ENCODE results near the gene EXOC3. TPM values are rescaled to one million over a fixed set of nuclear protein-coding genes. Genes with fewer than 3 reads are reported as not detected.

The EXOC3 gene
- total and polyA plus RNA-seq, 10 of the 15 experiments (the other 5 are each of a cell fraction or from before 2014, with no cell fraction given): 1.6 to 53.0 (median 27.9) TPM

DNA sequence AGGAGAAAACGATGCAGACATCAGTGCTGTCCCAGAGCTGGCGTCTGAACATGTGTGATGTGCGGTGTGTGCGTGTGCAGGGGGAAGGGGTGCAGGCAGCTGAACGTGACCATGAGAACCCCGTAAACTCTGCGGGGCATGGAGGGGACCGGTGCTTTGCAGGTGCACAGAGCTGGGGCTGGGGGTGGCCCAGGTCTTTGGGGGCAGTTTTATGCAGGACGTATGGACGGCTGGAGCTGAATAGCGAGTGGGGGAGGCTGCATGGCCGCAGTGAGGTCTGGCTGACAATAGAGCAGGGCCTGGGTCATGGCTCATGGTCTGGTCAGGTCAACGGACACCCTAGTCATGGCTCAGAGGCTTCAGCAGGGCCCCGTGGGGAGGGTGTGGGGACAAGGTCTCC, 3.3 kb upstream of the EXOC3 start:
- TF ChIP-seq POLR2A (IDR thresholded peaks at IDR 0.05; ENCODE audit: low read depth, low read length) (peak; percentile 56), RB1 (IDR thresholded peaks at IDR 0.05; ENCODE audit: borderline replicate concordance) (no peak), NR2C2 (IDR thresholded peaks at IDR 0.05; ENCODE audit: borderline replicate concordance, control insufficient read depth, insufficient read length, low read depth) (no peak), TAF1 (IDR thresholded peaks at IDR 0.05; ENCODE audit: borderline replicate concordance, low read depth, low read length) (no peak)
- DNase-seq (ENCODE audit: low read depth, low spot score) (no peak), ATAC-seq (no peak), FAIRE-seq (no peak)
- Histone ChIP-seq H3K4me1 (ENCODE audit: control insufficient read depth, insufficient read depth, low read length) (peaks cover 23% of the 10 kb centered on the region), H4K20me1 (ENCODE audit: control insufficient read depth, insufficient read depth) (no peaks in the 10 kb centered on the region), H3K4me2 (ENCODE audit: control insufficient read depth, insufficient read depth) (no peak overlapping the region), H3K79me2 (ENCODE audit: control insufficient read depth, insufficient read depth, low read length) (peaks cover 27% of the 10 kb centered on the region), H3K27ac (ENCODE audit: control insufficient read depth, insufficient read depth) (0 out of 2 replicates have a peak overlapping the region, but pooled peaks have one; percentile 54), H3K9ac (ENCODE audit: control insufficient read depth, insufficient read depth, low read length) (no peak overlapping the region), H2AFZ (ENCODE audit: control insufficient read depth, low read depth, low read length) (no peak overlapping the region), H3K27me3 (replicated peaks in 1 of 2; ENCODE audit: control insufficient read depth in 2 of 2, insufficient read depth in 2 of 2, low read length in 1 of 2) (no peaks in the 10 kb centered on the region), H3K4me3 (no peak overlapping the region), H3K36me3 (ENCODE audit: control insufficient read depth in 2 of 2, insufficient read depth in 2 of 2, low read length in 1 of 2) (peaks cover 3 to 4% of the 10 kb centered on the region in 2 experiments; a peak in 3 of 4 replicates), H3K9me3 (replicated peaks; ENCODE audit: control insufficient read depth, insufficient read depth, low read length) (no peaks in the 10 kb centered on the region)
- POLR2A ChIA-PET: interaction anchor here (1.7 kb wide), 1 partner anchor 15 kb away, joined by 4 read pairs; no protein-coding TSS in a partner anchor
- SMC1A ChIA-PET (ENCODE audit: uncharacterized antibody, unreplicated experiment): interaction anchor here (1.2 to 1.8 kb wide), 2 partner anchors 15 to 121 kb away, joined by 3 to 5 read pairs; no protein-coding TSS in a partner anchor
- no TSS peak for BruUV-seq (replicated peaks)
- 61% methylated on average over 11 of the region's 14 CpGs for WGBS (ENCODE audit: insufficient coverage, insufficient replicate concordance, low lambda C conversion rate, missing lambda C conversion rate)
- intact Hi-C loops (cut with micrococcal nuclease; ENCODE audit: unreplicated experiment): no loop called here
- RAD21 ChIA-PET (ENCODE audit: unreplicated experiment): interaction anchor here (0.8 to 1.5 kb wide), 3 partner anchors 47 to 123 kb away, joined by 3 to 6 read pairs (median 3); no protein-coding TSS in a partner anchor
- CTCF ChIA-PET: interaction anchor here (2.4 to 3.6 kb wide), 2 partner anchors 9 to 122 kb away, joined by 8 to 21 read pairs; no protein-coding TSS in a partner anchor
- in situ Hi-C loops (cut with MboI): loop anchor here (5.0 kb wide), 1 partner anchor 122 kb away; no protein-coding TSS in a partner anchor

- BruUV-seq (replicated peaks): no TSS peak
- no peak overlapping the region for H3K4me3 ChIP-seq
- H3K27ac ChIP-seq (ENCODE audit: control insufficient read depth, insufficient read depth): peak overlapping the region; percentile 54
- ChIA-PET RAD21 (ENCODE audit: unreplicated experiment) (interaction anchor here (0.8 kb wide), 1 partner anchor 72 kb away, joined by 3 read pairs; no protein-coding TSS in a partner anchor), CTCF (interaction anchor here (2.4 to 3.6 kb wide), 2 partner anchors 10 to 123 kb away, joined by 8 to 21 read pairs; no protein-coding TSS in a partner anchor), POLR2A (interaction anchor here (1.7 kb wide), 1 partner anchor 16 kb away, joined by 4 read pairs; no protein-coding TSS in a partner anchor), SMC1A (ENCODE audit: uncharacterized antibody, unreplicated experiment) (interaction anchor here (0.7 to 1.2 kb wide), 2 partner anchors 32 to 122 kb away, joined by 3 read pairs; no protein-coding TSS in a partner anchor)
- DNase-seq (ENCODE audit: low read depth, low spot score) (no peak), ATAC-seq (peak; percentile 28), FAIRE-seq (peak; percentile 92)
- in situ Hi-C loops (cut with MboI): no loop called here
- no peaks in the 10 kb centered on the region for H3K27me3 ChIP-seq (replicated peaks in 1 of 2; ENCODE audit: control insufficient read depth in 2 of 2, insufficient read depth in 2 of 2, low read length in 1 of 2)
- H3K36me3 ChIP-seq (ENCODE audit: control insufficient read depth in 2 of 2, insufficient read depth in 2 of 2, low read length in 1 of 2): peaks cover 0 to 2% of the 10 kb centered on the region in 2 experiments; a peak in 1 of 4 replicates
- WGBS (ENCODE audit: insufficient coverage, insufficient replicate concordance, low lambda C conversion rate, missing lambda C conversion rate): 74% methylated on average over 18 of the region's 18 CpGs
- H3K79me2 ChIP-seq (ENCODE audit: control insufficient read depth, insufficient read depth, low read length): peaks cover 31% of the 10 kb centered on the region
- H4K20me1 ChIP-seq (ENCODE audit: control insufficient read depth, insufficient read depth): no peaks in the 10 kb centered on the region
- no peaks in the 10 kb centered on the region for H3K9me3 ChIP-seq (replicated peaks; ENCODE audit: control insufficient read depth, insufficient read depth, low read length)
- H2AFZ ChIP-seq (ENCODE audit: control insufficient read depth, low read depth, low read length): no peak overlapping the region; the same call in 1 of the 2 replicates
- H3K9ac ChIP-seq (ENCODE audit: control insufficient read depth, insufficient read depth, low read length): no peak overlapping the region
- peaks cover 23% of the 10 kb centered on the region for H3K4me1 ChIP-seq (ENCODE audit: control insufficient read depth, insufficient read depth, low read length)
- peak overlapping the region; percentile 51 for H3K4me2 ChIP-seq (ENCODE audit: control insufficient read depth, insufficient read depth)
- intact Hi-C loops (cut with micrococcal nuclease; ENCODE audit: unreplicated experiment): no loop called here
- TF ChIP-seq ZNF207 (IDR thresholded peaks at IDR 0.05; ENCODE audit: borderline replicate concordance) (no peak), KLF5 (IDR thresholded peaks at IDR 0.05; ENCODE audit: partially characterized antibody) (no peak), ASH2L (IDR thresholded peaks at IDR 0.05; ENCODE audit: borderline replicate concordance, low read depth) (no peak), RAD51 (IDR thresholded peaks at IDR 0.05) (no peak), NRF1 (conservative IDR thresholded peaks at IDR 0.05; ENCODE audit: low read depth, low read length) (no peak), NR2C1 (IDR thresholded peaks at IDR 0.05) (no peak), TCF3 (IDR thresholded peaks at IDR 0.05; ENCODE audit: borderline replicate concordance, insufficient read depth, low read depth, low read length) (no peak)
- TF ChIP-seq, protein P1, sequence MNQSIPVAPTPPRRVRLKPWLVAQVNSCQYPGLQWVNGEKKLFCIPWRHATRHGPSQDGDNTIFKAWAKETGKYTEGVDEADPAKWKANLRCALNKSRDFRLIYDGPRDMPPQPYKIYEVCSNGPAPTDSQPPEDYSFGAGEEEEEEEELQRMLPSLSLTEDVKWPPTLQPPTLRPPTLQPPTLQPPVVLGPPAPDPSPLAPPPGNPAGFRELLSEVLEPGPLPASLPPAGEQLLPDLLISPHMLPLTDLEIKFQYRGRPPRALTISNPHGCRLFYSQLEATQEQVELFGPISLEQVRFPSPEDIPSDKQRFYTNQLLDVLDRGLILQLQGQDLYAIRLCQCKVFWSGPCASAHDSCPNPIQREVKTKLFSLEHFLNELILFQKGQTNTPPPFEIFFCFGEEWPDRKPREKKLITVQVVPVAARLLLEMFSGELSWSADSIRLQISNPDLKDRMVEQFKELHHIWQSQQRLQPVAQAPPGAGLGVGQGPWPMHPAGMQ (IDR thresholded peaks at IDR 0.05; ENCODE audit: borderline replicate concordance): no peak
- TF ChIP-seq, protein P2, sequence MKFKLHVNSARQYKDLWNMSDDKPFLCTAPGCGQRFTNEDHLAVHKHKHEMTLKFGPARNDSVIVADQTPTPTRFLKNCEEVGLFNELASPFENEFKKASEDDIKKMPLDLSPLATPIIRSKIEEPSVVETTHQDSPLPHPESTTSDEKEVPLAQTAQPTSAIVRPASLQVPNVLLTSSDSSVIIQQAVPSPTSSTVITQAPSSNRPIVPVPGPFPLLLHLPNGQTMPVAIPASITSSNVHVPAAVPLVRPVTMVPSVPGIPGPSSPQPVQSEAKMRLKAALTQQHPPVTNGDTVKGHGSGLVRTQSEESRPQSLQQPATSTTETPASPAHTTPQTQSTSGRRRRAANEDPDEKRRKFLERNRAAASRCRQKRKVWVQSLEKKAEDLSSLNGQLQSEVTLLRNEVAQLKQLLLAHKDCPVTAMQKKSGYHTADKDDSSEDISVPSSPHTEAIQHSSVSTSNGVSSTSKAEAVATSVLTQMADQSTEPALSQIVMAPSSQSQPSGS (IDR thresholded peaks at IDR 0.05; ENCODE audit: low read length): 0 out of 2 replicates have a peak, but pooled peaks have one; percentile 9
These were observed 2.4 kb upstream of the EXOC3 start for GRCh38 chr5:440401-441201.
